ENCODE results near the gene ZBTB22.

The ZBTB22 gene

DNA sequence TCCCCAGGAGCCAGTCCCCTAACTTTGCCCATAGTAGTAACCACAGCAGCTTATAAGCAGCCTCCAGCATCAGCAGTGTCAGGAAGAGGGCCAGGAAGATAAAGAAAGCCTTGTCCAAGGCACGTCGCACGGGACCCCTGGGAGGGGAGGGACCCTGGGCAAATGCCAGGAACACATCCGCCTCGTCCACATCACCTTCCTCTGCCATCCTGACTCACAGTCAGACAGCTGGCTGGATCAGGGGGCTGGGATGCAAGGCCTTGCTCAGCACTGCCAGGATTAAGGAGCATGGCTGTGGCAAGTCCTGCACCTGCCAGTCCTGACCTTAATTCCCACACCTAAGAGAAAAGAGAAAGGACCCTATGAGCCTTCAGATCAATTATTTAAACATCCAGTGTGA, 11.5 kb upstream of the ZBTB22 start:
- Histone ChIP-seq H3F3A (ENCODE audit: insufficient read depth) (peaks cover 10% of the 10 kb centered on the region), H3K9ac (ENCODE audit: low read length) (no peak overlapping the region), H3K27ac (ENCODE audit: low read depth, low read length) (no peak overlapping the region), H3K4me3 (ENCODE audit: insufficient read depth, low read length, poor library complexity, severe bottlenecking) (no peak overlapping the region), H3K9me3 (ENCODE audit: insufficient read depth, low read length) (no peaks in the 10 kb centered on the region), H2AFZ (ENCODE audit: low read depth, low read length, severe bottlenecking) (no peak overlapping the region), H4K20me1 (ENCODE audit: low read depth, low read length) (no peaks in the 10 kb centered on the region), H3K27me3 (ENCODE audit: low read length) (no peaks in the 10 kb centered on the region), H3K9me2 (replicated peaks; ENCODE audit: insufficient read depth, low read length) (no peaks in the 10 kb centered on the region), H3K36me3 (ENCODE audit: low read length) (no peaks in the 10 kb centered on the region), H3K4me2 (ENCODE audit: low read depth, low read length, poor library complexity, severe bottlenecking) (no peak overlapping the region), H3K79me2 (ENCODE audit: insufficient read depth, low read length) (no peaks in the 10 kb centered on the region)
- TF ChIP-seq EZH2phosphoT487 (conservative IDR thresholded peaks at IDR 0.05; ENCODE audit: low read length): no peak
- TF ChIP-seq, protein P1, sequence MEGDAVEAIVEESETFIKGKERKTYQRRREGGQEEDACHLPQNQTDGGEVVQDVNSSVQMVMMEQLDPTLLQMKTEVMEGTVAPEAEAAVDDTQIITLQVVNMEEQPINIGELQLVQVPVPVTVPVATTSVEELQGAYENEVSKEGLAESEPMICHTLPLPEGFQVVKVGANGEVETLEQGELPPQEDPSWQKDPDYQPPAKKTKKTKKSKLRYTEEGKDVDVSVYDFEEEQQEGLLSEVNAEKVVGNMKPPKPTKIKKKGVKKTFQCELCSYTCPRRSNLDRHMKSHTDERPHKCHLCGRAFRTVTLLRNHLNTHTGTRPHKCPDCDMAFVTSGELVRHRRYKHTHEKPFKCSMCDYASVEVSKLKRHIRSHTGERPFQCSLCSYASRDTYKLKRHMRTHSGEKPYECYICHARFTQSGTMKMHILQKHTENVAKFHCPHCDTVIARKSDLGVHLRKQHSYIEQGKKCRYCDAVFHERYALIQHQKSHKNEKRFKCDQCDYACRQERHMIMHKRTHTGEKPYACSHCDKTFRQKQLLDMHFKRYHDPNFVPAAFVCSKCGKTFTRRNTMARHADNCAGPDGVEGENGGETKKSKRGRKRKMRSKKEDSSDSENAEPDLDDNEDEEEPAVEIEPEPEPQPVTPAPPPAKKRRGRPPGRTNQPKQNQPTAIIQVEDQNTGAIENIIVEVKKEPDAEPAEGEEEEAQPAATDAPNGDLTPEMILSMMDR (IDR thresholded peaks at IDR 0.05; ENCODE audit: insufficient read depth, low read length, poor library complexity, severe bottlenecking): no peak

DNA sequence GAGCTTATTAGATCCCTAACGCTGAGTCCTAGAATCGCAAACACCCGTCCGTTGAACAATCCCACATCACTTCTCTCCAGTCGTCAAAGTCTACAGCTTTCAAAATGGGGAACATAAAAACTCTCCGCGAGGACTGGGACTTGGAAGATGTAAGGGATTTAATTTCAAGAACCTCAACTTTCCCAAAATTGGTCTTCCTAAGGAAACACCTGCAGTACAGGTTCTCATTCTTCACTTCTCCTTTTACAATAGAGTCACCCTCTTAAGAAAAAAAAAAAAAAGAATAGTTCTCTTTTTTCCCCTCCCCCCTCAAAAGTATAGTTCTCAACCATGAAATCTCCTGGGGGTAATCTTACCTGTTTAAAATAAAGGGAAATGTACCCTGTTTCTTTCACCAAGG, 6.6 kb upstream of the ZBTB22 start:
- H3K4me3 ChIP-seq (ENCODE audit: insufficient read depth, low read length, poor library complexity, severe bottlenecking): peak overlapping the region; percentile 54
- no peaks in the 10 kb centered on the region for H3K27me3 ChIP-seq (ENCODE audit: low read length)
- peak overlapping the region; percentile 2 for H2AFZ ChIP-seq (ENCODE audit: low read depth, low read length, severe bottlenecking)

DNA sequence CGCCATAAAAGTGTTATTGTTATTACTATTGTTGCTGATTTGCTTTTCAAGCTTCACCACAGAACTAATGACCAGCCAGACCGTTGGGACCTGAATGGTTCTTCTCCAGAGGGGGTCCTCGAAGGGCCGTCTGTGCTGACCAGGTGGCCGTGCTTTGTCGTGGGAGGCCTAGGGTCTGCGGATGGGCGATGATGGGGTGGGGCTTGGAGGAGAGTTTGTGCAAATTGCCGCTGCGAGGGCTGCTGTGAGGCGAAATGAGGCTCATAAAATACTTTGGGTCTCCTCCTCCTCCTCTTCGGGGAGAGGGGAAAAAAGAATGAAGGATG, 6.0 kb upstream of the ZBTB22 start:
- Histone ChIP-seq H3K9me3 (ENCODE audit: insufficient read depth, low read length) (no peaks in the 10 kb centered on the region), H2AFZ (ENCODE audit: low read depth, low read length, severe bottlenecking) (peak overlapping the region; percentile 2), H4K20me1 (ENCODE audit: low read depth, low read length) (no peaks in the 10 kb centered on the region; the same call in 1 of the 2 replicates), H3K9ac (ENCODE audit: low read length) (peak overlapping the region; percentile 94), H3F3A (ENCODE audit: insufficient read depth) (peaks cover 37% of the 10 kb centered on the region), H3K27me3 (ENCODE audit: low read length) (no peaks in the 10 kb centered on the region), H3K9me2 (replicated peaks; ENCODE audit: insufficient read depth, low read length) (no peaks in the 10 kb centered on the region), H3K4me3 (ENCODE audit: insufficient read depth, low read length, poor library complexity, severe bottlenecking) (peak overlapping the region; percentile 54), H3K27ac (ENCODE audit: low read depth, low read length) (peak overlapping the region; percentile 92), H3K79me2 (ENCODE audit: insufficient read depth, low read length) (peaks cover 34% of the 10 kb centered on the region), H3K36me3 (ENCODE audit: low read length) (peaks cover 17% of the 10 kb centered on the region), H3K4me2 (ENCODE audit: low read depth, low read length, poor library complexity, severe bottlenecking) (peak overlapping the region; percentile 64)
- TF ChIP-seq EZH2phosphoT487 (conservative IDR thresholded peaks at IDR 0.05; ENCODE audit: low read length): no peak
- TF ChIP-seq, protein P1 (IDR thresholded peaks at IDR 0.05; ENCODE audit: insufficient read depth, low read length, poor library complexity, severe bottlenecking): no peak

More for the DNA sequence above, 6.6 kb upstream of the ZBTB22 start:
- Histone ChIP-seq H3K9me2 (replicated peaks; ENCODE audit: insufficient read depth, low read length) (no peaks in the 10 kb centered on the region), H3K27ac (ENCODE audit: low read depth, low read length) (peak overlapping the region; percentile 92), H3K9me3 (ENCODE audit: insufficient read depth, low read length) (no peaks in the 10 kb centered on the region), H3K79me2 (ENCODE audit: insufficient read depth, low read length) (peaks cover 34% of the 10 kb centered on the region), H3K4me2 (ENCODE audit: low read depth, low read length, poor library complexity, severe bottlenecking) (peak overlapping the region; percentile 64), H4K20me1 (ENCODE audit: low read depth, low read length) (no peaks in the 10 kb centered on the region; the same call in 1 of the 2 replicates), H3K36me3 (ENCODE audit: low read length) (peaks cover 13% of the 10 kb centered on the region; the same call in 1 of the 2 replicates), H3K9ac (ENCODE audit: low read length) (peak overlapping the region; percentile 94), H3F3A (ENCODE audit: insufficient read depth) (peaks cover 32% of the 10 kb centered on the region)
- TF ChIP-seq, protein P1 (IDR thresholded peaks at IDR 0.05; ENCODE audit: insufficient read depth, low read length, poor library complexity, severe bottlenecking): no peak
- no peak for TF ChIP-seq EZH2phosphoT487 (conservative IDR thresholded peaks at IDR 0.05; ENCODE audit: low read length)

Measured in SU-DHL-6 (cell line).